ENCODE measurements around the gene C1orf116.

C1orf116 gene

GRCh38 chr1:207001492-207002245, 30.9 kb downstream of the C1orf116 start:
- ChIA-PET POLR2A (no interaction called here), CTCF (interaction anchor here (0.6 to 0.7 kb wide), 2 partner anchors 29 to 135 kb away, joined by 3 to 4 read pairs; no protein-coding TSS in a partner anchor)
- TF ChIP-seq ZNF155 (tag by site-specific recombination; IDR thresholded peaks at IDR 0.05): no peak
- no peak for TF ChIP-seq ZNF157 (tag by site-specific recombination; IDR thresholded peaks at IDR 0.05)
- TF ChIP-seq TRIM28 (IDR thresholded peaks at IDR 0.05; ENCODE audit: borderline replicate concordance, low read length): no peak
- TF ChIP-seq ZNF830 (tag by site-specific recombination; IDR thresholded peaks at IDR 0.05; ENCODE audit: low read depth): no peak
- TF ChIP-seq GLIS1 (tag by site-specific recombination; IDR thresholded peaks at IDR 0.05): no peak
- Histone ChIP-seq H3K4me1 (ENCODE audit: control insufficient read depth, insufficient read depth, low read length) (no peaks in the 10 kb centered on the region), H3K9me3 (ENCODE audit: control insufficient read depth, insufficient read depth, low read depth, low read length) (no peaks in the 10 kb centered on the region), H3K27ac (ENCODE audit: extremely low read depth, low read depth, low read length) (no peak overlapping the region), H3K36me3 (ENCODE audit: control insufficient read depth in 2 of 2, insufficient read depth in 1 of 2, low read length in 2 of 2) (no peaks in the 10 kb centered on the region), H3K4me3 (ENCODE audit: low read depth, low read length) (no peak overlapping the region)

GRCh38 chr1:207000651-207001291, 31.8 kb downstream of the C1orf116 start:
- TF ChIP-seq ZNF114 (tag by site-specific recombination; IDR thresholded peaks at IDR 0.05) (no peak), ZNF692 (tag by site-specific recombination; IDR thresholded peaks at IDR 0.05) (no peak), ZNF266 (tag by site-specific recombination; IDR thresholded peaks at IDR 0.05; ENCODE audit: low read depth) (no peak), ZNF214 (tag by site-specific recombination; IDR thresholded peaks at IDR 0.05; ENCODE audit: borderline replicate concordance) (no peak), ZNF529 (tag by site-specific recombination; IDR thresholded peaks at IDR 0.05; ENCODE audit: insufficient replicate concordance) (no peak), ZNF155 (tag by site-specific recombination; IDR thresholded peaks at IDR 0.05) (no peak), KLF1 (tag by site-specific recombination; IDR thresholded peaks at IDR 0.05) (no peak), SP7 (tag by site-specific recombination; IDR thresholded peaks at IDR 0.05) (no peak)
- ChIA-PET CTCF (interaction anchor here (1.1 kb wide), 1 partner anchor 21 kb away, joined by 4 read pairs; no protein-coding TSS in a partner anchor), POLR2A (no interaction called here)
- H3K4me1 ChIP-seq (ENCODE audit: control insufficient read depth, insufficient read depth, low read length): no peaks in the 10 kb centered on the region
- H3K9me3 ChIP-seq (ENCODE audit: control insufficient read depth, insufficient read depth, low read depth, low read length): no peaks in the 10 kb centered on the region
- no peaks in the 10 kb centered on the region for H3K36me3 ChIP-seq (ENCODE audit: control insufficient read depth in 2 of 2, insufficient read depth in 1 of 2, low read length in 2 of 2)
- H3K4me3 ChIP-seq (ENCODE audit: low read depth, low read length): no peak overlapping the region
- H3K27ac ChIP-seq (ENCODE audit: extremely low read depth, low read depth, low read length): no peak overlapping the region

GRCh38 chr1:206998816-206999215, 33.7 kb downstream of the C1orf116 start:
- ChIA-PET CTCF (interaction anchor here (0.9 to 1.0 kb wide), 2 partner anchors 16 to 264 kb away, joined by 3 to 4 read pairs; no protein-coding TSS in a partner anchor), POLR2A (no interaction called here)
- H3K27ac ChIP-seq (ENCODE audit: extremely low read depth, low read depth, low read length): no peak overlapping the region
- H3K9me3 ChIP-seq (ENCODE audit: control insufficient read depth, insufficient read depth, low read depth, low read length): no peaks in the 10 kb centered on the region
- no peak overlapping the region for H3K4me3 ChIP-seq (ENCODE audit: low read depth, low read length)
- no peaks in the 10 kb centered on the region for H3K36me3 ChIP-seq (ENCODE audit: control insufficient read depth in 2 of 2, insufficient read depth in 1 of 2, low read length in 2 of 2)
- H3K4me1 ChIP-seq (ENCODE audit: control insufficient read depth, insufficient read depth, low read length): no peaks in the 10 kb centered on the region
- no peak for TF ChIP-seq KLF7 (tag by site-specific recombination; IDR thresholded peaks at IDR 0.05; ENCODE audit: borderline replicate concordance)
- no peak for TF ChIP-seq ZNF585B (tag by site-specific recombination; IDR thresholded peaks at IDR 0.05)
- TF ChIP-seq ZNF2 (tag by site-specific recombination; IDR thresholded peaks at IDR 0.05): no peak
- TF ChIP-seq YY1 (tag by site-specific recombination; IDR thresholded peaks at IDR 0.05): no peak
- no peak for TF ChIP-seq SP7 (tag by site-specific recombination; IDR thresholded peaks at IDR 0.05)
- no peak for TF ChIP-seq IKZF3 (tag by site-specific recombination; IDR thresholded peaks at IDR 0.05)
- TF ChIP-seq ZNF624 (tag by site-specific recombination; IDR thresholded peaks at IDR 0.05): no peak
- TF ChIP-seq BCL11A (tag by site-specific recombination; IDR thresholded peaks at IDR 0.05; ENCODE audit: low read depth): no peak
- TF ChIP-seq HIC1 (tag by site-specific recombination; IDR thresholded peaks at IDR 0.05): no peak
- no peak for TF ChIP-seq PRDM4 (tag by site-specific recombination; IDR thresholded peaks at IDR 0.05)
- TF ChIP-seq ZNF600 (tag by site-specific recombination; IDR thresholded peaks at IDR 0.05): no peak
- TF ChIP-seq MYNN (tag by site-specific recombination; IDR thresholded peaks at IDR 0.05; ENCODE audit: borderline replicate concordance): no peak
- TF ChIP-seq ZNF792 (tag by site-specific recombination; IDR thresholded peaks at IDR 0.05): no peak

All from HEK293 (cell line).